Ishikawa (cell line): ENCODE measurements around the gene MRPL18.

Experiments
- CEBPB ChIP-seq: IDR thresholded peaks from 2 replicates; pipeline ENCODE4 v1.6.1; 2012
- CREB1 ChIP-seq: IDR thresholded peaks from 2 replicates; pipeline ENCODE4 v1.6.1; 2012; ENCODE audit warnings: low read depth
- EGR1 ChIP-seq: IDR thresholded peaks from 2 replicates; pipeline ENCODE4 v1.6.1; 2012
- EP300 ChIP-seq: IDR thresholded peaks from 2 replicates; pipeline ENCODE4 v1.6.1; 2012; ENCODE audit warnings: borderline replicate concordance
- FOXM1 ChIP-seq: IDR thresholded peaks from 2 replicates; pipeline ENCODE4 v1.6.1; 2012; ENCODE audit warnings: low read depth, borderline replicate concordance
- MAX ChIP-seq: IDR thresholded peaks from 2 replicates; pipeline ENCODE4 v1.6.1; 2012
- NFIC ChIP-seq: IDR thresholded peaks from 2 replicates; pipeline ENCODE4 v1.6.1; 2012
- RAD21 ChIP-seq: IDR thresholded peaks from 2 replicates; pipeline ENCODE4 v1.6.1; 2012; ENCODE audit warnings: low read depth
- TAF1 ChIP-seq: IDR thresholded peaks from 2 replicates; pipeline ENCODE4 v1.6.1; 2012; ENCODE audit warnings: low read depth, mild to moderate bottlenecking
- TCF12 ChIP-seq: IDR thresholded peaks from 2 replicates; pipeline ENCODE4 v1.6.1; 2012; ENCODE audit warnings: low read depth
- TEAD4 ChIP-seq: IDR thresholded peaks from 2 replicates; pipeline ENCODE4 v1.6.1; 2012
- USF1 ChIP-seq: IDR thresholded peaks from 2 replicates; pipeline ENCODE4 v1.6.1; 2012
- YY1 ChIP-seq: IDR thresholded peaks from 2 replicates; pipeline ENCODE4 v1.6.1; 2012; ENCODE audit warnings: low read depth
- ZBTB7A ChIP-seq: IDR thresholded peaks from 2 replicates; pipeline ENCODE4 v1.6.1; 2012; ENCODE audit warnings: low read depth
- TF ChIP-seq, protein P1 (sequence below): IDR thresholded peaks from 2 replicates; pipeline ENCODE4 v1.6.1; 2012; ENCODE audit warnings: low read depth, mild to moderate bottlenecking

MRPL18 gene

GRCh38 chr6:159805440-159806020 lies 15.3 kb downstream of the MRPL18 start:
- TF ChIP-seq CREB1 (no peak), YY1 (no peak), EP300 (no peak), NFIC (no peak), TAF1 (no peak), MAX (no peak), RAD21 (no peak), TCF12 (no peak), USF1 (no peak), FOXM1 (no peak), ZBTB7A (no peak), EGR1 (no peak)
- TF ChIP-seq, protein P1, sequence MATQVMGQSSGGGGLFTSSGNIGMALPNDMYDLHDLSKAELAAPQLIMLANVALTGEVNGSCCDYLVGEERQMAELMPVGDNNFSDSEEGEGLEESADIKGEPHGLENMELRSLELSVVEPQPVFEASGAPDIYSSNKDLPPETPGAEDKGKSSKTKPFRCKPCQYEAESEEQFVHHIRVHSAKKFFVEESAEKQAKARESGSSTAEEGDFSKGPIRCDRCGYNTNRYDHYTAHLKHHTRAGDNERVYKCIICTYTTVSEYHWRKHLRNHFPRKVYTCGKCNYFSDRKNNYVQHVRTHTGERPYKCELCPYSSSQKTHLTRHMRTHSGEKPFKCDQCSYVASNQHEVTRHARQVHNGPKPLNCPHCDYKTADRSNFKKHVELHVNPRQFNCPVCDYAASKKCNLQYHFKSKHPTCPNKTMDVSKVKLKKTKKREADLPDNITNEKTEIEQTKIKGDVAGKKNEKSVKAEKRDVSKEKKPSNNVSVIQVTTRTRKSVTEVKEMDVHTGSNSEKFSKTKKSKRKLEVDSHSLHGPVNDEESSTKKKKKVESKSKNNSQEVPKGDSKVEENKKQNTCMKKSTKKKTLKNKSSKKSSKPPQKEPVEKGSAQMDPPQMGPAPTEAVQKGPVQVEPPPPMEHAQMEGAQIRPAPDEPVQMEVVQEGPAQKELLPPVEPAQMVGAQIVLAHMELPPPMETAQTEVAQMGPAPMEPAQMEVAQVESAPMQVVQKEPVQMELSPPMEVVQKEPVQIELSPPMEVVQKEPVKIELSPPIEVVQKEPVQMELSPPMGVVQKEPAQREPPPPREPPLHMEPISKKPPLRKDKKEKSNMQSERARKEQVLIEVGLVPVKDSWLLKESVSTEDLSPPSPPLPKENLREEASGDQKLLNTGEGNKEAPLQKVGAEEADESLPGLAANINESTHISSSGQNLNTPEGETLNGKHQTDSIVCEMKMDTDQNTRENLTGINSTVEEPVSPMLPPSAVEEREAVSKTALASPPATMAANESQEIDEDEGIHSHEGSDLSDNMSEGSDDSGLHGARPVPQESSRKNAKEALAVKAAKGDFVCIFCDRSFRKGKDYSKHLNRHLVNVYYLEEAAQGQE, result no peak

- TF ChIP-seq TCF12 (no peak), TAF1 (no peak), ZBTB7A (no peak), EP300 (no peak), MAX (no peak)
- TF ChIP-seq, protein P1, result no peak
Observed at GRCh38 chr6:159806021-159806458, 15.8 kb downstream of the MRPL18 start.

GRCh38 chr6:159807150-159807858 lies 17.0 kb downstream of the MRPL18 start:
- no peak for TF ChIP-seq EGR1
- TF ChIP-seq MAX, result no peak
- no peak for TF ChIP-seq EP300
- TF ChIP-seq, protein P1, result no peak

DNA sequence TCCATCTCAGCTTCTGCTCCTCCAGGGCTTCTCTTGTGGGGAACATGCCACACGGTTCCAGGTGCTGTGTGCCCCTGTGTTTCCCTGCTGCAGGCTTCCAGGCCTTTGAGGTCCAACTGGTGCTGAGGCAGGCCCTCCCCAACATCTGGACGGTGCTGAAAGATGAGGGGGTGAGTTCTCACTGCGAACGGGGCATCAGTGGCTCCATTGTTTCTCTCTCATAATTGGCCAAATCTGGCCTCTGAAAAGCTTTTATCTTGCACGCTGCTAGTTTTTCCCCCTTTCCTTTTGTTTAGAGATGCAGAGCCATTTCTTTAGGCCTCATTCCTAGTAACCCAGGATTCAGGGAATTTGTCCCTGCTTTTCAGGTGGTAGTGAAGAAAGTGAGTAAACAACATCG lies 18.4 kb downstream of the MRPL18 start:
- TF ChIP-seq TEAD4 (no peak), YY1 (no peak), MAX (no peak), TAF1 (no peak), CREB1 (no peak)

- TF ChIP-seq TEAD4, result no peak
- TF ChIP-seq ZBTB7A, result no peak
- TF ChIP-seq FOXM1, result no peak
- no peak for TF ChIP-seq USF1
- no peak for TF ChIP-seq RAD21
- TF ChIP-seq, protein P1, result no peak
- no peak for TF ChIP-seq YY1
- TF ChIP-seq TCF12, result no peak
- TF ChIP-seq EGR1, result no peak
- no peak for TF ChIP-seq NFIC
- TF ChIP-seq CREB1, result no peak
- TF ChIP-seq CEBPB, result no peak
- TF ChIP-seq MAX, result no peak
- TF ChIP-seq EP300, result no peak
Observed at GRCh38 chr6:159809149-159809548, 18.9 kb downstream of the MRPL18 start.
